ENCODE data around the gene GPATCH2.
"Not testable (repeated sequence)": the region's sequence is repeated elsewhere in the genome, so short reads cannot be mapped to it uniquely, and the experiment has no call there.

The GPATCH2 gene

GRCh38 chr1:217630711-217631591 lies at the start of gene GPATCH2, which contains the start of gene SPATA17:
Gene GPATCH2 (minus strand): TSS chr1:217631090. CDS start chr1:217630971, 119 bp downstream.
Gene SPATA17 (plus strand): TSS chr1:217631344. CDS start chr1:217631379, 35 bp downstream.
- DNase-seq, result peak; percentile 83

- DNase-seq, result no peak
Measured at GRCh38 chr1:217674028-217674729, 43.3 kb upstream of the GPATCH2 start.

DNA sequence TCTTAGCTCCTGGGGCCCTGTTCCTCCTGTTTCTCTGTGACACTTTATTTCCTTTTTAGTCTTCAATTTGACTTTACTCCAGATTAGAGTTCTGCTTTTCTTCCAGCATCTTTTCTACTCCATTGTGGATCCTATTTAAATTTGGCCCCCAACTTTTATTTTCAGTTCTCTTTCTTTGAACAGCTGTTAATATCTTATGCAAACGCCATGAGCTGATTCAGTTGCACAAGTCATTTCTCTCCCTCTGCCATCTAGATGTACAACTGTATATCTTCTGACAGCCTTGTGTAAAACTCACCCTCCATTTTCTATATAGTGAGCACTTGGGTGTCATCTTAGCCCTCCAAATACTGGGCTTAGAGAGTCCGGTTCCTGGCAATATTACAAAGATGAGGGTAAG lies 42.5 kb upstream of the GPATCH2 start:
- no peak for DNase-seq

GRCh38 chr1:217668351-217668940 lies 37.6 kb upstream of the GPATCH2 start:
- DNase-seq, result no peak

DNA sequence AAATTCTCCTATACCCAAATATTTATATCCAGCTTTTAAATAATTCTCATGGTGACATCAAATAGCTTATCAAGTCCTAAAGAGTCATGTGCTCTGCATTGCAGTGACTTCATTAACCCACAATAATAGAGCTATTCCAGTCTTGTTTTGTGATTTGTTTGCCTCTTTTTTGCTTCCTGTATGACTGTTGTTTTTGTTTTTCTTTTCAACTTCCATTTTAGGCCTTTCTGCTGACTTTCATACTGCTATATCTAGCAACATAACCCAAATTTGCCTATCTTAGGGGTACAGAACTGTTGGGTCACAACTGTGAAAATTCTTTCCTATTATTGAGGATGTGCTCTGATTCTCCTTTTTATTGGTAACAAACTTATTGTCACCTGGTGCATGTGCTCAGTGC lies 30.5 kb upstream of the GPATCH2 start:
- no peak for DNase-seq

- no peak for DNase-seq
Measured at GRCh38 chr1:217660353-217661062, 29.6 kb upstream of the GPATCH2 start.

- DNase-seq, result no peak
Measured at GRCh38 chr1:217650674-217651073, 19.8 kb upstream of the GPATCH2 start.

- no peak for DNase-seq
Measured at GRCh38 chr1:217647791-217648190, 16.9 kb upstream of the GPATCH2 start.

DNA sequence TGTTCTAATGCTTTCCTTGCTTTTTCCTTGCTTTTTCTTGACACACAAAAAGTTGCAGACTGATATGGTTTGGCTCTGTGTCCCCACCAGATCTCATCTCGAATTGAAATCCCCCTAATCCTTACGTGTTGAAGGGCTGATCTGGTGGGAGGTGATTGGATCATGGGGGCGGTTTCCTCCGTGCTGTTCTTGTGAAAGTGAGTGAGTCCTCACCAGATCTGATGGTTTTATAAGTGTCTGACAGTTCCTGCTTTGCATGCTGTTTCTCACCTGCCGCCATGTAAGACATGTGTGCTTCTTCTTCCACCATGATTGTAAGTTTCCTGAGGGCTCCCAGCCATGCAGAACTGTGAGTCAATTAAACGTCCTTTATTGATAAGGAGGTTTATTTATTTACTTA lies 11.6 kb upstream of the GPATCH2 start:
- no peak for DNase-seq

- no peak for DNase-seq
Measured at GRCh38 chr1:217627431-217627830, 3.5 kb downstream of the GPATCH2 start.

DNA sequence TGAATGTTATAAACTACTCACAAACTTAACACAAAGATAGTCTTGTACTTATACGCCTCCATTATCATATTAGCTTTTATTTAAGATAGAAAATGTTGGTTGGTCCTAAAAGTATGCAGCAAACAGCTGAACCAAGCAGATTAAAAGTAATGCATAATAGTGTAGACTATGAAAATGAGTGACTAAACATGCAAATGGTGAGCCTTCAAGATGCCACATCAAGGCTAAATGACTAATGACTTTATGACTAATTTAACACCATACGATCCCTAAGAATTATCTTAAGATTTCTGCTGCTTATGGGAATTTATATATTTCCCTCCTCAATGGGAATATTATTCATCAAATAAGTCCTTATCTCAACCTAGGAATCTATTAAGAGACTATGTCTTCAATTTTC lies 4.6 kb downstream of the GPATCH2 start:
- DNase-seq, result no peak

GRCh38 chr1:217622042-217622441 lies 8.8 kb downstream of the GPATCH2 start:
- no peak for DNase-seq

DNA sequence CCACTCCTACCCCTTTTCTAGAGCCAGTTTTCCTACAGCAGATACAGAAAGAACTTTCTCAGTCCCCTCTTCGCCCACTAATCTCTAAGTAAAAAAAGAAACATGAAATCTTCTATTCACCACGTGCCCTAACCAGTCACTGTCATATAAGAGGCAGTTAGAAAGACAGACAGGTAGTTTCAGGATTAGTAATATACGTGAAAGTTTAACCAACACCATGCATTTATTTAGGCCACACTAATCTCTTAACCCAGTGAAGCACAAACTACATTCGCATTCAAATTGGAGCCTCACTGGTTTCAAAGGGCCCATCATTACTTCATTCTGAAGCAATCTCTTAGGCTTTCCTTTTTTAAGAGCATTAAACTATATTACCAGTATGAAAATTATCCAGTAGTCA lies 10.1 kb downstream of the GPATCH2 start:
- DNase-seq, result no peak

GRCh38 chr1:217617126-217617525 lies 13.8 kb downstream of the GPATCH2 start:
- no peak for DNase-seq

DNA sequence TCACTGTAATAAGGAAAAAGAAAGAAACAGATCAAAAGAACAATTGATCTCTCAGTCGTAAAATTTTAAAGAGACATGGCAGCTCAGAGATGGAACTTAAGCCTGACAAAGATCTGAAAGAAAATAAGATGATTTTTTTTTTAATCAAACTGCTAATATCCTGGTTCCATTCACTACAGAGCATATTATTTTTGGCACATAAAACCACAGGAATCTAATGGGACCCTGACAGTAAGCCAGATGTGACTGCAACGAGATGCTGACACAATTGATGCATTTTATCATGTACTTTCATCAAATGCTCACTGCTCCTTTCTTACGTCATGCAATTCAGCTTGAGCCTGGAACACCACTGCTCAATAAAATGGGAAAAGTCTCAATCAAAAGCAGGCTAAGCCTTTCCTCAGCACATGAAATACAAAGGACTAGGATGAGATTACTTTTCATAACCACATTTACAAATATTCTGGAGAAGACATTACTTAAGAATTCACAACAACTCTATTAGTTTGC lies 16.6 kb downstream of the GPATCH2 start:
- DNase-seq, result no peak

DNA sequence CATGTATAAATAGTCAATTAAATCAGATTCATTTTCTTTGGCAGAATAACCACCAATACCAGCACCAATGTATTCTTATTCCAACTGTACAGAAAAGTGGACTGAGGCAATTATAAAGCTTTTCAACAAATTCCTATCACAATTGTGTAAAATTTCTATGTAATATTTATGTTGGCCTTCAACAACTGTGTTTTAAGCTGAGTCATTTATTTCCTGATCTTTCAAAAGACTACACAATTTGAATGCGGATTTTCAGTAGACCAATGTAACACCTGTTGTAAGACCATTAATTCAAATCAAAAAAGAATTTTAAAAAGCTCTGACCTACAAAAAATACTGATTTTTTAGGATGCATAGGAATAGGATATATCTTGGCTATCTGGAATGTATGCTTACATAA lies 25.5 kb downstream of the GPATCH2 start:
- no peak for DNase-seq

- no peak for DNase-seq
Measured at GRCh38 chr1:217602380-217602779, 28.5 kb downstream of the GPATCH2 start.

DNA sequence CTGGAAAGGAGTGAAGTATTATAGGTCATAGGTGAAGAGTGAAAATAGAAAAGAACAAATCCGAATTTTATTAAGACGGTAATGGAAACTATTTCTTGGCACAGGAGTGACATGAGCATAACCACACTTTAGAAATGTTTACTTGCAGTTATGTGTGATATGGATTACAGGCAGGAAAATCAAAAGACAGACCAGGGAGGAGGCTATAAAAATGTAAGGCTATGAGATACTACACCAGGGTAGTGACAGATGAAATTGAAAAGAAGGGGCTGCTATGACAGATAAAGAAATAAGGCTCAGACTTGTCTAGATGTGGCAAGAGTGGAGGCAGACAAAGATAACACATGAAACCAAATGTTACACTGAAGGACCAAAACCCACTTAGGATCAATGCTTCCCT lies 31.7 kb downstream of the GPATCH2 start:
- no peak for DNase-seq

- DNase-seq, result no peak
Measured at GRCh38 chr1:217590598-217590997, 40.3 kb downstream of the GPATCH2 start.

GRCh38 chr1:217586586-217586985 lies 44.3 kb downstream of the GPATCH2 start:
- no peak for DNase-seq

GRCh38 chr1:217585577-217585976 lies 45.3 kb downstream of the GPATCH2 start:
- DNase-seq, result no peak

GRCh38 chr1:217584286-217584811 lies 46.5 kb downstream of the GPATCH2 start:
- not testable (repeated sequence) for DNase-seq

- no peak for DNase-seq
Measured at GRCh38 chr1:217577336-217577735, 53.6 kb downstream of the GPATCH2 start.

Measured in DMS79 treated with DMSO at 0.1 percent for 48 hours (cell line).